Activated CD8-positive, alpha-beta memory T cell treated with anti-CD3 and anti-CD28 coated beads for 36 hours (primary cell): ENCODE data around the gene IFI27L1. TPM values are rescaled to one million over a fixed set of nuclear protein-coding genes. Genes with fewer than 3 reads are reported as not detected.

Source experiments
- CTCF ChIA-PET: fragments of 350-600 bp; sonication (Branson Sonifier 250); formaldehyde crosslinking; loops from one replicate; lab custom pipeline; 2021; ENCODE audit warnings: antibody characterized with exemption; lab: Charles Lee
- POLR2A ChIA-PET: fragments of 350-600 bp; sonication (Branson Sonifier 250); formaldehyde crosslinking; loops from one replicate; lab custom pipeline; 2021; ENCODE audit warnings: antibody characterized with exemption; lab: Charles Lee
- total RNA-seq, 2 experiments: library from RNA; stranded (reverse); gene quantifications; one replicate each; pipeline ENCODE4 v1.2.3, GENCODE V29; 2021

The IFI27L1 gene, protein sequence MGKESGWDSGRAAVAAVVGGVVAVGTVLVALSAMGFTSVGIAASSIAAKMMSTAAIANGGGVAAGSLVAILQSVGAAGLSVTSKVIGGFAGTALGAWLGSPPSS
- total RNA-seq: 10 to 100 TPM; 19.3 to 21.9 TPM

DNA sequence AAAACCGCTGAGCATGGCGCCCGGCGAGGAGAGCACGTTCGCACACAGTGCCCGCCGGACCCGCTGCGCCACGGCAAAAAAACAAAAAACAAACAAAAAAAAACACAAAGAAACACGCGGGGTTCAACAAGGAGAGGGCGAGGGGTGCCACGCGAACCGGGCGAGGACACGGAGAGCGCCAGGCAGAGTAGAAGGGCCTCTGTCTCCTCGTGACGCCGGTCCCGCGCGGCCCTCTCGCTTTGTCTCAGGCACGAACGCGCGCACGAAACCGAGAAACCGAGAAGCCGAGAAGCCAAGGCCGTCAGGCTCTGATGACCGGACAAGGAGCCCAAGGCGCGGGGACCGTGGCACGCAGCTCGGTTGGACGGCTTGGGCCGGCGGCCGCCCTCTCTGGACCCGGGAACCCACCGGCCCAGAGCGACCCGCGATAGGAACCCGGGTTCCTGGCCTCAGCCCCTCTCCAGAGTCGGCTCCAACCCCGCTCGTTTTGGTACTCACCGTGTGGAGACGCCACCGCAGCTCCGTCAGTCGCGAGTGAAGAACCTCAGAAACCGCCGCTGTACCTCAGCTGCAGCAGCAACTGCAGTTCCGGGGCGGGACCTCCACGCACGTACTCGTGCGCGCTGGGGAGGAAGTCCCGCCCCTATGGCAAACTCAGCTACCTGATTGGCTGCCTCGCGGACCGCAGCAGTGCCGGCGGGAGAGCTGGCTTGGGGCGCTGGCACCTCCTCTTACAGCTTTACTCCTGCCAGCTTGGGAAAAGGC, at the start of gene IFI27L1, which contains the start of gene DDX24:
Gene IFI27L1, plus strand, starts transcription at position 690 of the 765 bp plus-strand sequence. CDS start 15,628 bp downstream, outside the sequence.
Gene DDX24, minus strand, starts transcription at position 582 of the 765 bp plus-strand sequence. CDS start 1,460 bp downstream, outside the sequence.
- CTCF ChIA-PET: interaction anchor here (0.7 to 2.4 kb wide), 5 partner anchors 24 to 99 kb away, joined by 3 to 8 read pairs (median 5); no protein-coding TSS in a partner anchor
- POLR2A ChIA-PET: interaction anchor here (0.6 to 2.1 kb wide), 5 partner anchors 12 to 89 kb away, joined by 3 to 9 read pairs (median 5); partner anchors contain the start of gene IFI27L2

GRCh38 chr14:94031883-94032279, 49.2 kb upstream of the IFI27L1 start:
- CTCF ChIA-PET: interaction anchor here (1.1 to 1.7 kb wide), 2 partner anchors 100 to 148 kb away, joined by 3 read pairs; no protein-coding TSS in a partner anchor

GRCh38 chr14:94034886-94035285, 46.2 kb upstream of the IFI27L1 start:
- CTCF ChIA-PET: interaction anchor here (0.7 to 4.3 kb wide), 7 partner anchors 14 to 106 kb away, joined by 3 to 50 read pairs (median 4); no protein-coding TSS in a partner anchor
- POLR2A ChIA-PET: no interaction called here

More at GRCh38 chr14:94031883-94032279, 49.2 kb upstream of the IFI27L1 start:
- POLR2A ChIA-PET: no interaction called here

GRCh38 chr14:94036313-94037167, 44.6 kb upstream of the IFI27L1 start:
- CTCF ChIA-PET: interaction anchor here (0.6 to 4.3 kb wide), 27 partner anchors 10 to 220 kb away, joined by 3 to 50 read pairs (median 4); partner anchors contain the start of genes DDX24, IFI27L1 and IFI27L2
- POLR2A ChIA-PET: interaction anchor here (1.0 kb wide), 1 partner anchor 144 kb away, joined by 8 read pairs; no protein-coding TSS in a partner anchor

- POLR2A ChIA-PET: no interaction called here
Observed at GRCh38 chr14:94037954-94038353, 43.2 kb upstream of the IFI27L1 start.

GRCh38 chr14:94038510-94038909, 42.6 kb upstream of the IFI27L1 start:
- ChIA-PET CTCF (interaction anchor here (1.6 to 4.3 kb wide), 3 partner anchors 9 to 99 kb away, joined by 3 to 50 read pairs (median 4); no protein-coding TSS in a partner anchor), POLR2A (no interaction called here)

More at GRCh38 chr14:94037954-94038353, 43.2 kb upstream of the IFI27L1 start:
- CTCF ChIA-PET: interaction anchor here (1.6 to 4.3 kb wide), 3 partner anchors 8 to 99 kb away, joined by 3 to 50 read pairs (median 4); no protein-coding TSS in a partner anchor

DNA sequence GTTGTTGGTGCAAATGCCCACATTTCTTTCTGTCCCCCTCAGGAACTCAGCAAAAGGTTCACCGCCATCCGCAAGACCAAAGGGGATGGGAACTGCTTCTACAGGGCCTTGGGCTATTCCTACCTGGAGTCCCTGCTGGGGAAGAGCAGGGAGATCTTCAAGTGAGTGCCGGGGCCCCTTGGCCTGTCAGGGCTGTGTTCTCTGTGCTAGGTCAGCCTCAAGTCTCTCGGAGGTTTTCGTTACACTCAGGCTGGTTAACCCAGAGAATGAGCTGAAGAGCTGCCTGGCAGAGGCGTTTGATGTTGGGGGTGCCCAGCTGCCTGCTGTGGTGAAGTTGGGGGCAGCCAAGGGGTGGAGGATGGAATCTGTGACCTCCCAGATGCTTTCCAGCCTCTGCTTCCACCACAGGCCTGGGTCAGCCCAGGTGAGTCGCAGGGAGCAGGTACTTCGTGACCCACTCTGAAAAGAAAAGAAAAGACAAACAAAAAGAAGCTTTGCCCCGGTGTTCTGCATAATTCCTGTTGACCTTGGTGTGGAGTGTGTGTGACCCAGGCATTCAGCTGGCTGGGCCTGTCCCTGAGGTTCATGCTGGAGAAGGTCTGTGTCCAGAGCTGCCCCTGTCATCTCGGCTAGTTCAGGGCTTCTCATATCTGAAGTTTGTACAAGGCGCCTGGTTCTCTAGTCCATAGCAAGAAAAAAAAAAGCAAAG, 42.0 kb upstream of the IFI27L1 start:
- POLR2A ChIA-PET: interaction anchor here (0.8 kb wide), 1 partner anchor 160 kb away, joined by 3 read pairs; no protein-coding TSS in a partner anchor
- CTCF ChIA-PET: interaction anchor here (1.6 to 1.8 kb wide), 3 partner anchors 9 to 99 kb away, joined by 3 to 4 read pairs (median 4); no protein-coding TSS in a partner anchor

- ChIA-PET CTCF (interaction anchor here (1.8 kb wide), 1 partner anchor 96 kb away, joined by 4 read pairs; no protein-coding TSS in a partner anchor), POLR2A (interaction anchor here (0.6 to 0.8 kb wide), 2 partner anchors 140 to 161 kb away, joined by 3 to 4 read pairs; no protein-coding TSS in a partner anchor)
Observed at GRCh38 chr14:94040247-94040646, 40.9 kb upstream of the IFI27L1 start.

GRCh38 chr14:94040796-94041195, 40.3 kb upstream of the IFI27L1 start:
- ChIA-PET CTCF (interaction anchor here (0.9 kb wide), 1 partner anchor 13 kb away, joined by 3 read pairs; no protein-coding TSS in a partner anchor), POLR2A (no interaction called here)

DNA sequence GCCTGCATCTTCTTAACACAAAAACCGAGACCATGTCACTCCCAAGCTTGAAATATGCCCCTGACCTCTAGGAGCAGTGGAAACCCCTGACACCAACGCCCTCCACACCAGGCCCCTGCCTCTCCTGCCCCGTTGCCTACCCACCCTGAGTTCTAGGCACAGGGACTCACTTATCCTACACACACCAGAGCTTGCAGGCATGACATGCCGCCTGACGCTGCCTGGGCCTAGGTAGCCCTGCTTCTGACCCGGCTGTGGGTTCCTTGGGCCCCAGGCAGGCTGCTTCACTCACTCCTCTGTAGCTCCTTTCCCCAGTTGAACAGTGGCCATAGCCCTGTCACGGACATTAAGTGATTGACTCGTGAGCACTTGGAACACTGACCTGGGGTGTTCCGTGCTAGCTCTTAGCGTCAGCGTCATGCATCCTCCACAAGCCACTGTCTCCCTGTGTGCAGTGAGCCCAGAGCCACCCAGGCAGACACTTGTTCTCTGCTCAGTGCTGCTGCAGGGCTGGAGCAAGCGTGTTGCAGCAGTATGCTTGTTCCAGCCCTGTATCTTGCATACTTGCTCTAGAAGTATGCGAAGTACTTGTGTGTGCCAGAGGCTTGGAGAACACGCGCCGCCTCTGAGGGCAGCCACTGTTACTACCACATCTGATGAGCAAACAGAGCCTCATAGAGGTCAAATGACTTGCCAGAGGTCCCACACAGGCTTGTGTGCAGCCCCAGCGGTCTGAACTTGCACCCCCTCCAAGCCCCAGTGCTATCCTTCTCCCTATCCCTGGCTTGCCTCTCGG, 39.4 kb upstream of the IFI27L1 start:
- CTCF ChIA-PET: interaction anchor here (0.9 kb wide), 1 partner anchor 12 kb away, joined by 3 read pairs; no protein-coding TSS in a partner anchor
- POLR2A ChIA-PET: no interaction called here

- CTCF ChIA-PET: interaction anchor here (1.4 kb wide), 1 partner anchor 9 kb away, joined by 4 read pairs; no protein-coding TSS in a partner anchor
- POLR2A ChIA-PET: no interaction called here
Observed at GRCh38 chr14:94042433-94043091, 38.5 kb upstream of the IFI27L1 start.

- ChIA-PET POLR2A (no interaction called here), CTCF (interaction anchor here (1.4 kb wide), 1 partner anchor 8 kb away, joined by 4 read pairs; no protein-coding TSS in a partner anchor)
Observed at GRCh38 chr14:94043111-94043755, 37.9 kb upstream of the IFI27L1 start.

DNA sequence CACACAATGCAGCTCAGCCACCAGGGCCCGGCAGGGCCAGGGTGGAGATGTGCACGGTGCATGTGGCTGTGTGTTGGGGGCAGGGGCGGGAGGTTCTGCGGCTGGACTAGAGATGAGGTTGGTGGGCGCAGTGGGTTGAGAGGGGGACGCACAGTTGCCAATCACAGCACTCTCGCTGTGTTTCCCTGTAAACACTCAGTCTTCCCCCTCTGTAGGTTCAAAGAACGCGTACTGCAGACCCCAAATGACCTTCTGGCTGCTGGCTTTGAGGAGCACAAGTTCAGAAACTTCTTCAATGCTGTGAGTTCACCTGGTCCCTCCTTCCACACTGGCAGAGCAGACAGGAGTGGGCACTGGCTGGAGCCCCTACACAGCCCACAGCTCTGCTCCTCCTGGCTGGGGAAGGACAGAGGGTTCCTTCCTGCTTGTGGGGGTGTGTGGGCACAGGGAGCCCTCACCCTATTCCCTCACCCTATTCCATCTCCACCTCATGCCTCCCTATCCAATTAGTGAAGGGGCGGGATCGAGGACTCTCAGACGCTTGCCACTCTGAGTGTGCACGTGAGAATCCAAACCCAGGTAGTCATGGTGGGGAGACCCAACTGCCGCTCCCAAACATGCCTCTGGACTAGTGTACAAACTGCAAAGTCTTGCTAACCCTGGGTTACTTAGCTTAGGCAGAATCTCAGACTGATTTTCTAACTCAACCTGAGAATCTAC, 37.2 kb upstream of the IFI27L1 start:
- CTCF ChIA-PET: interaction anchor here (1.4 to 1.6 kb wide), 2 partner anchors 8 to 137 kb away, joined by 3 to 4 read pairs; no protein-coding TSS in a partner anchor
- POLR2A ChIA-PET: no interaction called here

GRCh38 chr14:94044476-94045091, 36.5 kb upstream of the IFI27L1 start:
- ChIA-PET CTCF (interaction anchor here (1.6 kb wide), 1 partner anchor 136 kb away, joined by 3 read pairs; no protein-coding TSS in a partner anchor), POLR2A (no interaction called here)
